GM23338 (cell line): ENCODE results near the gene EYA2.

ENCODE experiments used
- CTCF ChIP-seq, 2 experiments: fragments of 200-600 bp in 1 of 2; sonication (generic) in 1 of 2; conservative IDR thresholded peaks; 2 replicates each; pipeline versions ENCODE4 v1.5.1 to v1.6.1; 2016 to 2017; ENCODE audit warnings: antibody characterized with exemption in 2 of 2, low read depth in 2 of 2, mild to moderate bottlenecking in 2 of 2, moderate library complexity in 1 of 2
- EZH2 ChIP-seq: fragments of 200-600 bp; sonication (generic); IDR thresholded peaks from one replicate; pipeline ENCODE4 v1.8.0; 2017; ENCODE audit warnings: antibody characterized with exemption, mild to moderate bottlenecking, low read depth; ENCODE audit not compliant: unreplicated experiment
- EZH2phosphoT487 ChIP-seq: fragments of 200-600 bp; sonication (generic); IDR thresholded peaks from one replicate; pipeline ENCODE4 v1.8.1; 2018; ENCODE audit warnings: antibody characterized with exemption; ENCODE audit not compliant: unreplicated experiment
- POLR2AphosphoS5 ChIP-seq: IDR thresholded peaks from 2 replicates; pipeline ENCODE4 v1.6.1; 2016; ENCODE audit warnings: antibody characterized with exemption, low read depth
- TF ChIP-seq, protein P1 (sequence below): IDR thresholded peaks from one replicate; pipeline ENCODE4 v1.6.1; 2018; ENCODE audit warnings: antibody characterized with exemption; ENCODE audit not compliant: unreplicated experiment

- TF ChIP-seq CTCF (conservative IDR thresholded peaks at IDR 0.05; ENCODE audit: low read depth in 2 of 2) (no peak), EZH2 (no peak), POLR2AphosphoS5 (no peak), EZH2phosphoT487 (no peak)
- TF ChIP-seq, protein P1, sequence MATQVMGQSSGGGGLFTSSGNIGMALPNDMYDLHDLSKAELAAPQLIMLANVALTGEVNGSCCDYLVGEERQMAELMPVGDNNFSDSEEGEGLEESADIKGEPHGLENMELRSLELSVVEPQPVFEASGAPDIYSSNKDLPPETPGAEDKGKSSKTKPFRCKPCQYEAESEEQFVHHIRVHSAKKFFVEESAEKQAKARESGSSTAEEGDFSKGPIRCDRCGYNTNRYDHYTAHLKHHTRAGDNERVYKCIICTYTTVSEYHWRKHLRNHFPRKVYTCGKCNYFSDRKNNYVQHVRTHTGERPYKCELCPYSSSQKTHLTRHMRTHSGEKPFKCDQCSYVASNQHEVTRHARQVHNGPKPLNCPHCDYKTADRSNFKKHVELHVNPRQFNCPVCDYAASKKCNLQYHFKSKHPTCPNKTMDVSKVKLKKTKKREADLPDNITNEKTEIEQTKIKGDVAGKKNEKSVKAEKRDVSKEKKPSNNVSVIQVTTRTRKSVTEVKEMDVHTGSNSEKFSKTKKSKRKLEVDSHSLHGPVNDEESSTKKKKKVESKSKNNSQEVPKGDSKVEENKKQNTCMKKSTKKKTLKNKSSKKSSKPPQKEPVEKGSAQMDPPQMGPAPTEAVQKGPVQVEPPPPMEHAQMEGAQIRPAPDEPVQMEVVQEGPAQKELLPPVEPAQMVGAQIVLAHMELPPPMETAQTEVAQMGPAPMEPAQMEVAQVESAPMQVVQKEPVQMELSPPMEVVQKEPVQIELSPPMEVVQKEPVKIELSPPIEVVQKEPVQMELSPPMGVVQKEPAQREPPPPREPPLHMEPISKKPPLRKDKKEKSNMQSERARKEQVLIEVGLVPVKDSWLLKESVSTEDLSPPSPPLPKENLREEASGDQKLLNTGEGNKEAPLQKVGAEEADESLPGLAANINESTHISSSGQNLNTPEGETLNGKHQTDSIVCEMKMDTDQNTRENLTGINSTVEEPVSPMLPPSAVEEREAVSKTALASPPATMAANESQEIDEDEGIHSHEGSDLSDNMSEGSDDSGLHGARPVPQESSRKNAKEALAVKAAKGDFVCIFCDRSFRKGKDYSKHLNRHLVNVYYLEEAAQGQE: no peak
Measured at GRCh38 chr20:47235111-47235510, 340.5 kb downstream of the EYA2 start.
